B cell (primary cell): ENCODE data around the gene ECE1. TPM values are rescaled to one million over a fixed set of nuclear protein-coding genes. Genes with fewer than 3 reads are reported as not detected.

ENCODE experiments used
- ATAC-seq: fragments of 200-7000 bp; cut with Tn5 transposase; one replicate; pipeline ENCODE4 v1.10.0; 2021; ENCODE audit warnings: low read depth, mild to moderate bottlenecking, moderate number of reproducible peaks, moderate library complexity
- CTCF ChIA-PET: fragments of 350-600 bp; sonication (Branson Sonifier 250); formaldehyde crosslinking; loops from one replicate; lab custom pipeline; 2021; ENCODE audit warnings: antibody characterized with exemption, inconsistent platforms; lab: Charles Lee
- POLR2A ChIA-PET: fragments of 350-600 bp; sonication (Branson Sonifier 250); formaldehyde crosslinking; loops from one replicate; lab custom pipeline; 2021; ENCODE audit warnings: antibody characterized with exemption; lab: Charles Lee
- DNase-seq: peaks from one replicate; pipeline ENCODE4 v3.0.0; 2013
- H2AFZ ChIP-seq: 2 replicates; pipeline ENCODE4 v1.6.1; 2012; ENCODE audit warnings: mild to moderate bottlenecking, low read depth, low read length; ENCODE audit not compliant: insufficient read depth, poor library complexity, severe bottlenecking
- H3K27ac ChIP-seq, 2 donors: 1 replicate in 1 of 2; 2 replicates in 1 of 2; pipeline ENCODE4 v1.5.1; 2012 to 2013; ENCODE audit warnings: low read length in 2 of 2, mild to moderate bottlenecking in 2 of 2, moderate library complexity in 1 of 2
- H3K27me3 ChIP-seq, 4 experiments: fragments of 200-600 bp in 1 of 4; sonication (generic) in 1 of 4; replicated peaks in 1 of 4; 1 replicate in 2 of 4; 2 replicates in 2 of 4; pipeline versions ENCODE4 v1.6.1 to v1.7.0; 2013 to 2016; ENCODE audit warnings: low read length in 3 of 4, mild to moderate bottlenecking in 2 of 4, mixed read lengths in 1 of 4, moderate library complexity in 1 of 4; ENCODE audit not compliant: insufficient read depth in 4 of 4, control insufficient read depth in 3 of 4; ENCODE audit errors: control extremely low read depth in 1 of 4
- H3K36me3 ChIP-seq, 2 experiments: replicated peaks in 1 of 2; 1 replicate in 1 of 2; 2 replicates in 1 of 2; pipeline versions ENCODE4 v1.6.1 to v1.7.1; 2013; ENCODE audit warnings: low read length in 1 of 2; ENCODE audit not compliant: insufficient read depth in 2 of 2, control insufficient read depth in 1 of 2; ENCODE audit errors: control extremely low read depth in 1 of 2, extremely low read depth in 1 of 2
- H3K4me1 ChIP-seq, 2 donors: fragments of 200-600 bp in 1 of 2; sonication (generic) in 1 of 2; 1 replicate in 1 of 2; 2 replicates in 1 of 2; pipeline versions ENCODE4 v1.5.1 to v1.6.1; 2013 to 2017; ENCODE audit warnings: low read length in 2 of 2; ENCODE audit not compliant: control insufficient read depth in 2 of 2, insufficient read depth in 2 of 2
- H3K4me2 ChIP-seq: replicated peaks from 2 replicates; pipeline ENCODE3; 2012; ENCODE audit warnings: mild to moderate bottlenecking, low read depth, low read length; ENCODE audit not compliant: poor library complexity, severe bottlenecking
- H3K4me3 ChIP-seq, 5 experiments: fragments of 200-600 bp in 1 of 5; sonication (generic) in 1 of 5; 1 replicate in 3 of 5; 2 replicates in 2 of 5; pipeline versions ENCODE4 v1.5.1 to v1.7.0; 2011 to 2016; ENCODE audit warnings: low read length in 4 of 5, mild to moderate bottlenecking in 4 of 5, low read depth in 2 of 5, control low read depth in 1 of 5, moderate library complexity in 1 of 5; ENCODE audit not compliant: insufficient read depth in 1 of 5; ENCODE audit errors: control extremely low read depth in 1 of 5, extremely low read depth in 1 of 5
- H3K79me2 ChIP-seq: fragments of 200-600 bp; sonication (generic); one replicate; pipeline ENCODE4 v1.6.0; 2016; ENCODE audit warnings: low read length; ENCODE audit not compliant: control insufficient read depth, insufficient read depth
- H3K9ac ChIP-seq: fragments of 200-600 bp; sonication (generic); 2 replicates; pipeline ENCODE4 v1.6.1; 2017; ENCODE audit warnings: mild to moderate bottlenecking, low read length, moderate library complexity
- H3K9me3 ChIP-seq, 3 donors: one replicate each; pipeline versions ENCODE4 v1.6.1 to v1.7.1; 2013; ENCODE audit warnings: low read length in 2 of 3; ENCODE audit not compliant: control insufficient read depth in 2 of 3, insufficient read depth in 1 of 3; ENCODE audit errors: control extremely low read depth in 1 of 3
- H4K20me1 ChIP-seq: 2 replicates; pipeline ENCODE4 v1.6.0; 2012; ENCODE audit warnings: mild to moderate bottlenecking, low read length; ENCODE audit not compliant: insufficient read depth, control insufficient read depth, poor library complexity, severe bottlenecking
- H3K27ac Mint-ChIP-seq: one replicate; pipeline ENCODE4 v1.8.0; 2021; ENCODE audit warnings: mixed read lengths
- H3K27me3 Mint-ChIP-seq: one replicate; pipeline ENCODE4 v1.8.0; 2021; ENCODE audit warnings: mixed read lengths
- H3K4me1 Mint-ChIP-seq: one replicate; pipeline ENCODE4 v1.8.0; 2021; ENCODE audit warnings: mixed read lengths
- H3K4me3 Mint-ChIP-seq: one replicate; pipeline ENCODE4 v1.8.0; 2021; ENCODE audit warnings: mixed read lengths
- H3K9me3 Mint-ChIP-seq: one replicate; pipeline ENCODE4 v1.8.0; 2022; ENCODE audit warnings: mixed read lengths; ENCODE audit not compliant: insufficient read depth
- CTCF ChIP-seq: fragments of 200-600 bp; IDR thresholded peaks from one replicate; pipeline ENCODE4 v1.8.0; 2022; ENCODE audit warnings: antibody characterized with exemption, mild to moderate bottlenecking
- EZH2 ChIP-seq: IDR thresholded peaks from 2 replicates; pipeline ENCODE4 v1.6.1; 2012; ENCODE audit warnings: borderline replicate concordance, low read depth, mild to moderate bottlenecking, moderate library complexity, low read length; ENCODE audit not compliant: insufficient read depth, poor library complexity, severe bottlenecking
- WGBS: methylation state at CpG from one replicate; pipeline ENCODE4 v1.1.5; 2013; ENCODE audit warnings: missing lambda C conversion rate; ENCODE audit not compliant: insufficient coverage; 5-methylcytosine and 5-hydroxymethylcytosine counted together
- intact Hi-C: fragments of 100-400 bp; cut with micrococcal nuclease; formaldehyde crosslinking; loops from one replicate; pipeline ENCODE4 v1.10.0; 2022
- polyA plus RNA-seq: library from polyadenylated mRNA; depleted of rRNA; stranded (reverse); fragments of >200 nt; gene quantifications from 2 replicates; pipeline ENCODE4 v1.2.3, GENCODE V29; 2012
- total RNA-seq, 2 donors: library from RNA; stranded (reverse); fragments of 120-200 nt in 1 of 2; gene quantifications; 1 replicate in 1 of 2; 2 replicates in 1 of 2; pipeline versions ENCODE4 v1.2.3 to v1.2.4, GENCODE V29; 2013 to 2022

The ECE1 gene
- total and polyA plus RNA-seq, 2 donors (not counting 1 experiment from before 2014, with no cell fraction given), result 46.7 to 133 TPM

GRCh38 chr1:21322681-21323016, 32.4 kb upstream of the ECE1 start:
- no peaks in the 10 kb centered on the region for H3K27me3 ChIP-seq
- peak overlapping the region; percentile 13 for H3K4me2 ChIP-seq
- H3K79me2 ChIP-seq, result peaks cover 99% of the 10 kb centered on the region
- CTCF ChIA-PET, result interaction anchor here (0.9 to 4.9 kb wide), 5 partner anchors 23 to 68 kb away, joined by 3 to 34 read pairs (median 4); no protein-coding TSS in a partner anchor
- peaks cover 0 to 18% of the 10 kb centered on the region in 2 experiments for H3K36me3 ChIP-seq
- H3K9me3 ChIP-seq, result no peaks in the 10 kb centered on the region
- H2AFZ ChIP-seq, result no peak overlapping the region
- POLR2A ChIA-PET, result interaction anchor here (3.2 kb wide), 1 partner anchor 23 kb away, joined by 12 read pairs; no protein-coding TSS in a partner anchor
- Mint-ChIP-seq H3K9me3 (no peaks in the 10 kb centered on the region), H3K27ac (no peak overlapping the region), H3K4me3 (peak overlapping the region; percentile 60), H3K27me3 (no peaks in the 10 kb centered on the region), H3K4me1 (peaks cover 61% of the 10 kb centered on the region)
- H3K4me3 ChIP-seq, result no peak overlapping the region
- no peak for ATAC-seq
- intact Hi-C loops, result no loop called here
- peaks cover 26% of the 10 kb centered on the region for H4K20me1 ChIP-seq
- no peak overlapping the region for H3K27ac ChIP-seq
- H3K4me1 ChIP-seq, result peaks cover 41 to 46% of the 10 kb centered on the region in 2 donors
- TF ChIP-seq EZH2 (no peak), CTCF (no peak)
- no peak overlapping the region for H3K9ac ChIP-seq
- DNase-seq, result no peak
- 17% methylated on average over 5 of the region's 6 CpGs for WGBS

GRCh38 chr1:21321963-21322680, 31.9 kb upstream of the ECE1 start:
- ATAC-seq (no peak), DNase-seq (no peak)
- TF ChIP-seq EZH2 (no peak), CTCF (no peak)
- H3K9me3 ChIP-seq, result no peaks in the 10 kb centered on the region
- Mint-ChIP-seq H3K27ac (peak overlapping the region; percentile 10), H3K27me3 (no peaks in the 10 kb centered on the region), H3K4me3 (peak overlapping the region; percentile 60), H3K9me3 (no peaks in the 10 kb centered on the region), H3K4me1 (peaks cover 57% of the 10 kb centered on the region)
- CTCF ChIA-PET, result interaction anchor here (0.9 to 1.5 kb wide), 3 partner anchors 23 to 52 kb away, joined by 3 to 4 read pairs (median 3); no protein-coding TSS in a partner anchor
- 94% methylated on average over 6 of the region's 9 CpGs for WGBS
- H2AFZ ChIP-seq, result no peak overlapping the region
- H4K20me1 ChIP-seq, result peaks cover 29% of the 10 kb centered on the region
- intact Hi-C loops, result no loop called here
- H3K36me3 ChIP-seq, result peaks cover 0 to 20% of the 10 kb centered on the region in 2 experiments
- peaks cover 41 to 46% of the 10 kb centered on the region in 2 donors for H3K4me1 ChIP-seq
- POLR2A ChIA-PET, result interaction anchor here (3.2 kb wide), 1 partner anchor 23 kb away, joined by 12 read pairs; no protein-coding TSS in a partner anchor
- H3K4me3 ChIP-seq, result no peak overlapping the region
- H3K4me2 ChIP-seq, result peak overlapping the region; percentile 13
- H3K27ac ChIP-seq, result no peak overlapping the region
- no peak overlapping the region for H3K9ac ChIP-seq
- no peaks in the 10 kb centered on the region for H3K27me3 ChIP-seq
- peaks cover 99% of the 10 kb centered on the region for H3K79me2 ChIP-seq
